Measurements from ENCODE around the gene SCFD2.

Gene SCFD2

GRCh38 chr4:52957835-52958631 lies 407.8 kb downstream of the SCFD2 start:
- no peak for DNase-seq (ENCODE audit: extremely low read depth, insufficient read length)
- no peaks in the 10 kb centered on the region; the same call in 1 of the 2 replicates for H3K36me3 ChIP-seq (ENCODE audit: control insufficient read depth, insufficient read depth, low read length)
- TF ChIP-seq, protein P1, sequence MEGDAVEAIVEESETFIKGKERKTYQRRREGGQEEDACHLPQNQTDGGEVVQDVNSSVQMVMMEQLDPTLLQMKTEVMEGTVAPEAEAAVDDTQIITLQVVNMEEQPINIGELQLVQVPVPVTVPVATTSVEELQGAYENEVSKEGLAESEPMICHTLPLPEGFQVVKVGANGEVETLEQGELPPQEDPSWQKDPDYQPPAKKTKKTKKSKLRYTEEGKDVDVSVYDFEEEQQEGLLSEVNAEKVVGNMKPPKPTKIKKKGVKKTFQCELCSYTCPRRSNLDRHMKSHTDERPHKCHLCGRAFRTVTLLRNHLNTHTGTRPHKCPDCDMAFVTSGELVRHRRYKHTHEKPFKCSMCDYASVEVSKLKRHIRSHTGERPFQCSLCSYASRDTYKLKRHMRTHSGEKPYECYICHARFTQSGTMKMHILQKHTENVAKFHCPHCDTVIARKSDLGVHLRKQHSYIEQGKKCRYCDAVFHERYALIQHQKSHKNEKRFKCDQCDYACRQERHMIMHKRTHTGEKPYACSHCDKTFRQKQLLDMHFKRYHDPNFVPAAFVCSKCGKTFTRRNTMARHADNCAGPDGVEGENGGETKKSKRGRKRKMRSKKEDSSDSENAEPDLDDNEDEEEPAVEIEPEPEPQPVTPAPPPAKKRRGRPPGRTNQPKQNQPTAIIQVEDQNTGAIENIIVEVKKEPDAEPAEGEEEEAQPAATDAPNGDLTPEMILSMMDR (IDR thresholded peaks at IDR 0.05; ENCODE audit: insufficient read depth, low read length, poor library complexity, severe bottlenecking), result no peak
- no peaks in the 10 kb centered on the region for H3K27me3 ChIP-seq (replicated peaks; ENCODE audit: control insufficient read depth, insufficient read depth, low read length)
- no peak overlapping the region for H3K4me3 ChIP-seq (replicated peaks; ENCODE audit: low read depth, low read length)

DNA sequence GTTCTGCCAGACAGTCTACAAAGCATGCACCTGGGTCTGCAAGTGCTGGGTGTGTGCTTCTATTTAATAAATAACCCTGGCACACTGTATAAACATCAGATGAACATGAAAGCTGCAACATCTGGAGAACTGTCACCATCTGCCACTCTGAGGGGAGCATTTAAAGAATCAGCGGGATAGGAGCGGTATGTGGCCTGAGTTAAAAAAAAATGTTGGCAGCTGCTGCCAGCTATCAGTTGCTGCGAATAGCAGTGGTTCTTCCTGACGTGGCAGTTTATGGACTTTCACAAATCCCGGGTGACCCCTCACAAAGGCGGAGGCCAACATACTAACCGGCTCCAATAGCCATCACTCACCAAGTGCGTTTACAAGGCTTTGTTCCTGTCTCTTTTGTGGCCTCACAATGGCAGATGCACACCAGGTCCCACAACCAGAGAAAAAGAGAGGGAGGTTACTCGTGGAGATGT lies 408.6 kb downstream of the SCFD2 start:
- TF ChIP-seq, protein P1 (IDR thresholded peaks at IDR 0.05; ENCODE audit: insufficient read depth, low read length, poor library complexity, severe bottlenecking), result no peak
- H3K36me3 ChIP-seq (ENCODE audit: control insufficient read depth, insufficient read depth, low read length), result no peaks in the 10 kb centered on the region; the same call in 1 of the 2 replicates
- H3K27me3 ChIP-seq (replicated peaks; ENCODE audit: control insufficient read depth, insufficient read depth, low read length), result no peaks in the 10 kb centered on the region
- no peak for DNase-seq (ENCODE audit: extremely low read depth, insufficient read length)
- H3K4me3 ChIP-seq (replicated peaks; ENCODE audit: low read depth, low read length), result no peak overlapping the region

DNA sequence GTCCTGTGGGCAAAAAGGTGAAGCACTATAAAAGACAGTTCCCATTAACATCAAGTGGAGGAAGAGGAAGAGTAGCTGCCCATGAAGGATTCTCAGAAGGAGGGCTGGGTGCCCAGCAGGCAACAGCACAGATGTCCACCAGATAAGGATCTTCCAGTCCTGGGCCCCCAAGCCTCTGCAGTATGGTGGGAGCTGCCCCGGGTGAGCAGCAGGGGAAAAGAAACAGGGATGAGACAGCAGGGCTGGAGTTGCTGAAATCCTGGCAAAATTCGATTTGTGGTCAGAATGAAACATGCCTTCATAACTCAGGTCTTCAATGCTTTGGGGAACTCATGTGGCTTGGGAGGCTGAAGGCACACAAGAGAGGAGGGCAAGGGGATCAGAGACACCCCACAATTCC lies 409.2 kb downstream of the SCFD2 start:
- TF ChIP-seq, protein P1 (IDR thresholded peaks at IDR 0.05; ENCODE audit: insufficient read depth, low read length, poor library complexity, severe bottlenecking), result no peak
- Histone ChIP-seq H3K36me3 (ENCODE audit: control insufficient read depth, insufficient read depth, low read length) (no peaks in the 10 kb centered on the region; the same call in 1 of the 2 replicates), H3K27me3 (replicated peaks; ENCODE audit: control insufficient read depth, insufficient read depth, low read length) (no peaks in the 10 kb centered on the region)

GRCh38 chr4:52954560-52955170 lies 411.2 kb downstream of the SCFD2 start:
- no peak for DNase-seq (ENCODE audit: extremely low read depth, insufficient read length)
- TF ChIP-seq, protein P1 (IDR thresholded peaks at IDR 0.05; ENCODE audit: insufficient read depth, low read length, poor library complexity, severe bottlenecking), result no peak
- Histone ChIP-seq H3K27me3 (replicated peaks; ENCODE audit: control insufficient read depth, insufficient read depth, low read length) (no peaks in the 10 kb centered on the region), H3K36me3 (ENCODE audit: control insufficient read depth, insufficient read depth, low read length) (no peaks in the 10 kb centered on the region; the same call in 1 of the 2 replicates), H3K4me3 (replicated peaks; ENCODE audit: low read depth, low read length) (no peak overlapping the region)

More for the DNA sequence above, 409.2 kb downstream of the SCFD2 start:
- DNase-seq (ENCODE audit: extremely low read depth, insufficient read length), result no peak
- no peak overlapping the region for H3K4me3 ChIP-seq (replicated peaks; ENCODE audit: low read depth, low read length)

GRCh38 chr4:52952540-52952939 lies 413.3 kb downstream of the SCFD2 start:
- TF ChIP-seq, protein P1 (IDR thresholded peaks at IDR 0.05; ENCODE audit: insufficient read depth, low read length, poor library complexity, severe bottlenecking), result no peak
- no peaks in the 10 kb centered on the region; the same call in 1 of the 2 replicates for H3K36me3 ChIP-seq (ENCODE audit: control insufficient read depth, insufficient read depth, low read length)
- no peak for DNase-seq (ENCODE audit: extremely low read depth, insufficient read length)
- no peak overlapping the region for H3K4me3 ChIP-seq (replicated peaks; ENCODE audit: low read depth, low read length)
- H3K27me3 ChIP-seq (replicated peaks; ENCODE audit: control insufficient read depth, insufficient read depth, low read length), result no peaks in the 10 kb centered on the region
